AG10803 (cell line): ENCODE data around the gene BHLHE40.

ENCODE experiments used
- DNase-seq: peaks from one replicate; pipeline ENCODE4 v3.0.0; 2010; ENCODE audit warnings: low read depth
- H3K4me3 ChIP-seq: 2 replicates; pipeline ENCODE4 v1.5.1; 2011; ENCODE audit warnings: mild to moderate bottlenecking, low read length, control low read depth
- CTCF ChIP-seq: conservative IDR thresholded peaks from 2 replicates; pipeline ENCODE4 v1.5.1; 2011; ENCODE audit warnings: mild to moderate bottlenecking, low read length, control low read depth, inconsistent platforms

Gene BHLHE40

DNA sequence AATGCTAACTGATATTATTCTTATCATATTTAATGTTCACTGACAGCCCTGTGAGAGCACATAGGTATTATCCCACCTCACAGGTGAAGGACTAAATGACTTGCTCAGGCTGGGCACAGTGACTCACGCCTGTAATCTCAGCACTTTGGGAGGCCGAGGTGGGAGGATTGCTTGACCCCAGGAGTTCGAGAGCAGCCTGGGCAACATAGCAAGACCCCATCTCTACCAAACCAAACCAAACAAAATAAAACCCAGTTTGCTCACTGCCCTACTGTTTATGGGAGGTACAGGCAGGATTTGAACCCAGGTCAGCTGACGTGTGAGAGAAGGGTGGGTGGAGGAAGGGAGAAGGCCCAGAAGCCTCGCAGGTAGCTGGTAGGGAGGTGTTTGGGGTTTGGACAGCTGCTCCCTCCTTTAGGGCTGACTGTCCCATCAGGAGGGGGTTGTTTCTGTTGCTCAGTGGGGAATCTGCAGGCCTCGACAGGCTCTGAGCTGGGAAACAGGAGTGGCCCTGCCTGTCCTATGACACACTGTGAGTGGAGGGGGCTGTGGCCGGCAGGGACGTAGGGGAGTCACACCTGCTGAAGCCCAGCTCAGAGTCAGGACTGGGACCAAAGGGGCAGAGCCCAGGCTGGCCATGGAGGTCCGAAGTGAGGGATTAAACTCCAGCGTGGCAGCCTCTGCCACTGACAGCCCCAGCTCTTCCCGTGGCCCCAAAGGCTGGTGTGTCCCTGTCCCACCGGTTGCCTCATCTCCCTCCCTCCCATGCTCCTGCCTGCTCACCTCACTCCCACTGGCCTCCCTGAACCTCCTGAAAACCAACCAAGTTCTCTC is 25.3 kb downstream of the BHLHE40 start:
- no peak for TF ChIP-seq CTCF
- no peak overlapping the region for H3K4me3 ChIP-seq
- DNase-seq = no peak

DNA sequence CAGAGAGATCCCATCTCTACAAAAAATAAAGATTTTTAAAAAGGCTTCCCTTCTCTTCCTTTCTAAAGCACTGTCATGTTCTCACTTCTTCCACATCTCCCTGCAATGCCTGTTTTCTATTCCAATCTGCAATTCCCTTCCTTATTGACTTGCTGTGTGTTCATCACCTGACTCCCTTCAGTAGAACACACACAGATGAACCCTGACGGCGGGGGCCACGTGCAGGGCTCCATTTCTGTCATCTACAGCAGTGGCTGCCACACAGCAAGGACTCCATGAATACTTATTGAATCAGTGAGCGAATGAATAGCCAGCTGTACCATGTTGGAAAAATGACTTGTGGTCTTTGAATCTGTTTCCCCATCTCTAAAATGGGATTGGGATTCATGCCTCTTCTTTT is 26.1 kb downstream of the BHLHE40 start:
- no peak for TF ChIP-seq CTCF
- H3K4me3 ChIP-seq = no peak overlapping the region
- DNase-seq = no peak

GRCh38 chr3:5006755-5007202 is 27.5 kb downstream of the BHLHE40 start:
- DNase-seq = no peak
- H3K4me3 ChIP-seq = no peak overlapping the region
- TF ChIP-seq CTCF = no peak

DNA sequence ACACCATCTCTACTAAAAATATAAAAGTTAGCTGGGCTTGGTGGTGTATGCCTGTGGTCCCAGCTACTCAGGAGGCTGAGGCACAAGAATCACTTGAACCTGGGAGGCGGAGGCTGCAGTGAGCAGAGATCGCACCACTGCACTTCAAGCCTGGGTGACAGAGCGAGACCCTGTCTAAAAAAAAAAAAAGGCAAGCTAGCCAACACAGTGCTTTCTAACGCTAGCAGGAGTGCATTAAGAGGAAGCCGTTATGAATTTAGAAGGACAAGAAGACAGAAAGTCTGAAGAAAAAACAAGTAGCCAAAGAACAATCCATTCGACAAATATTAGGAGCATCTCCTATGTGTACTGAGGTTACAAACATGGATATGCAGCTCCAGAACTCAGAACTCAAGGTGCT is 28.6 kb downstream of the BHLHE40 start:
- DNase-seq = no peak

GRCh38 chr3:5009506-5010109 is 30.4 kb downstream of the BHLHE40 start:
- TF ChIP-seq CTCF = no peak
- DNase-seq = peak; percentile 84
- H3K4me3 ChIP-seq = no peak overlapping the region

More for the DNA sequence above, 28.6 kb downstream of the BHLHE40 start:
- H3K4me3 ChIP-seq = no peak overlapping the region
- no peak for TF ChIP-seq CTCF

DNA sequence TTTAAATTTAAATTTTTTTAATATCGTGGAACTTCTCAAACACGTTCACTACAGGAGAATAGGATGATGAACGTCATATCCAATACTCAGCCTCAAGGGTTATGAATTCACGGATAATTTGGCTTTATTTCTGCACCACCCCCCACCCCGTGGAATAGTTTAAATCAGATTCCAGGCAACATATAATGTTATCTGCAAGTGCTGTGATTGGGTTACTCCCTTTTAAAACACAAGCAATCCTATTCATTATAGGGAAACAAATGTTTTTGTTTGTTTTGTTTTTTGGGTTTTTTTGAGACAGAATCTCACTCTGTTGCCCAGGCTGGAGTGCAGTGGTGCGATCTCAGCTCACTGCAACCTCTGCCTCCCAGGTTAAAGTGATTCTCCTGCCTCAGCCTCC is 30.9 kb downstream of the BHLHE40 start:
- no peak for DNase-seq
- no peak overlapping the region for H3K4me3 ChIP-seq
- no peak for TF ChIP-seq CTCF
